HG02884 (cell line): ENCODE data around the gene PCCB.

Source experiments
- ATAC-seq: cut with Tn5 transposase; IDR thresholded peaks from one replicate; pipeline ENCODE4 v1.9.1; 2021; ENCODE audit warnings: mild to moderate bottlenecking, moderate library complexity; ENCODE audit not compliant: unreplicated experiment

PCCB gene

DNA sequence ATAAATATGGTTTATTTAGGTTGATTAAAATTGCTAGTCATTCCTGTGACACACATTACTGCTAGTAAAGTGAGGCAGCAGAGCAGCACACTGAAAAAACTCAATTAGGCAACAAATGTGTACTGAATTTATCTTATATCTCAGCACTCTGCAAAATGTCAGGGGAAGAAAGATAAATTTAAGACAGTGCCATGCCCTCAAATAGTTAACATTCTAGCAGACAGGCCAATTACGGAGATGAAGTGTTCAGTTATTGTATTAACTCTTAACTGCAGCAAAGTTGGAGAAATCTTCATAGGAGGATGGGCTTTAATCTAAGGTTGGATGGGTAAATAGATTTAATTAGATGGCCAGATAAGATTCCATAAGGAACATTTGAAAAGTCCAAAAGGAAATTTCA is 127.9 kb downstream of the PCCB start:
- no peak for ATAC-seq
